Activated CD4-positive, alpha-beta T cell treated with anti-CD3 and anti-CD28 coated beads, Interleukin-2, amount 10 ng/mL, durations not matched to agents 24 days and 14 days (primary cell): ENCODE measurements around the gene GFRA1. TPM values are rescaled to one million over a fixed set of nuclear protein-coding genes. Genes with fewer than 3 reads are reported as not detected.

Source experiments
- DNase-seq: peaks from one replicate; pipeline ENCODE4 v3.0.0; 2022
- H3K27ac Mint-ChIP-seq: one replicate; pipeline ENCODE4 v1.8.0; 2022; ENCODE audit warnings: mild to moderate bottlenecking, mixed read lengths
- H3K27me3 Mint-ChIP-seq: one replicate; pipeline ENCODE4 v1.8.0; 2022; ENCODE audit warnings: mixed read lengths
- H3K36me3 Mint-ChIP-seq: one replicate; pipeline ENCODE4 v1.8.0; 2022; ENCODE audit warnings: low read depth, mild to moderate bottlenecking, mixed read lengths
- H3K4me1 Mint-ChIP-seq: one replicate; pipeline ENCODE4 v1.8.0; 2021; ENCODE audit warnings: mixed read lengths
- H3K4me3 Mint-ChIP-seq: one replicate; pipeline ENCODE4 v1.8.0; 2022; ENCODE audit warnings: mild to moderate bottlenecking, moderate library complexity, mixed read lengths
- H3K9me3 Mint-ChIP-seq: one replicate; pipeline ENCODE4 v1.8.0; 2021; ENCODE audit warnings: mixed read lengths
- intact Hi-C: fragments of 100-400 bp; cut with micrococcal nuclease; formaldehyde crosslinking; loops from one replicate; pipeline ENCODE4 v1.15.1; 2023
- total RNA-seq: library from RNA; stranded (reverse); gene quantifications from 2 replicates; pipeline ENCODE4 v1.2.3, GENCODE V29; 2022

The GFRA1 gene
- not detected in 2 replicates for total RNA-seq

DNA sequence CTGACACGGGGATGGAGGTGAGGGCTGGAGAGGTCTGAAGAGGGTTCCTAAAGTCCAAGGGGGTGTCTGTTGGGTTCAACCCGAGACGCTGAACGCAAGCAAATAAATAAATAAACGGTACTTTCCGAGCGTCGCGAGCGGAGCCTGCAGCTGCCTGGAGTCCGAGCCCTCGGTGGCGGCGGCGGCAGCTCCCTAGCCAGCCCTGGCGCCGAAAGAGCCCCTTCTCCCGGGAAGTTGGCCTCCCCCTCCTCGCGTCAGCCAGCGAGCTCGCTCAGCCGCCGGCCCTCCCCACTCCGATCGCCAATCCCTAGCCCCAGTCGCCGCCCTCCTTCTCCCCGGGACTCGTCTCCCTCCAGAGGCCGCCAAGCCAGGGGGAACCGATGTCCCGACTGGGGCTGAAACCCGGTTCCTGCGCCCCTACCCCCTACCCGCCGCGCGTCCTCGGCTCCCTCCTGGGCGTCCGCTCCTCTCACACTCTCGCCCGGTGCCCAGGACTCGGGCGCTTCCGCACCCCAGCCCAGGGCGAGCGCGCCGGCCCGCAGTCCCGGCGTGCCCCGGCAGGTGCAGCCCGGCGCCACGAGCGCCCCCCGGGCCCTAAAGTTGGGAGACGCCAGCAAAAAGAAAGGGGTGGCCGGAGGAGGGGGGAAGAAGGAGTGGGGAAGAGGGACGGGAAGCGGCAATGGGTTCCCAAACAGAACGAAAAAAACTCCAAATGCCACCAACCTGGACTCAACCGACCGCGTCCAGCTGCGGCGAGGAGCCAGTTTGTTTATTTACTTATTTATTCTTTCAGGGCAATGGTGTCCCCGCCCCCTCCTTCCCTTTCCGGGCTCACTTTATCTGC, at the start of gene GFRA1:
TSS of gene GFRA1 (minus strand) at position 767 of the 844 bp plus-strand sequence. CDS start 1,177 bp downstream, outside the sequence.
- Mint-ChIP-seq H3K27me3 (peaks cover 65% of the 10 kb centered on the region), H3K4me1 (peaks cover 3% of the 10 kb centered on the region), H3K36me3 (no peaks in the 10 kb centered on the region), H3K9me3 (peaks cover 3% of the 10 kb centered on the region), H3K4me3 (peak within 1 kb of the TSS; percentile 39), H3K27ac (no peak within 1 kb of the TSS)
- intact Hi-C loops, result loop anchor here (10.0 kb wide), 3 partner anchors 862 to 1262 kb away; partner anchors contain the start of gene VAX1
- no peak for DNase-seq

GRCh38 chr10:116316503-116316902, 43.5 kb upstream of the GFRA1 start:
- no peak overlapping the region for H3K4me3 Mint-ChIP-seq
- no peak overlapping the region for H3K27ac Mint-ChIP-seq
- no peaks in the 10 kb centered on the region for H3K27me3 Mint-ChIP-seq
- no peaks in the 10 kb centered on the region for H3K36me3 Mint-ChIP-seq
- no peaks in the 10 kb centered on the region for H3K9me3 Mint-ChIP-seq
- no peaks in the 10 kb centered on the region for H3K4me1 Mint-ChIP-seq
- intact Hi-C loops, result no loop called here
- no peak for DNase-seq

GRCh38 chr10:116312548-116312947, 39.5 kb upstream of the GFRA1 start:
- H3K36me3 Mint-ChIP-seq, result no peaks in the 10 kb centered on the region
- H3K9me3 Mint-ChIP-seq, result no peaks in the 10 kb centered on the region

DNA sequence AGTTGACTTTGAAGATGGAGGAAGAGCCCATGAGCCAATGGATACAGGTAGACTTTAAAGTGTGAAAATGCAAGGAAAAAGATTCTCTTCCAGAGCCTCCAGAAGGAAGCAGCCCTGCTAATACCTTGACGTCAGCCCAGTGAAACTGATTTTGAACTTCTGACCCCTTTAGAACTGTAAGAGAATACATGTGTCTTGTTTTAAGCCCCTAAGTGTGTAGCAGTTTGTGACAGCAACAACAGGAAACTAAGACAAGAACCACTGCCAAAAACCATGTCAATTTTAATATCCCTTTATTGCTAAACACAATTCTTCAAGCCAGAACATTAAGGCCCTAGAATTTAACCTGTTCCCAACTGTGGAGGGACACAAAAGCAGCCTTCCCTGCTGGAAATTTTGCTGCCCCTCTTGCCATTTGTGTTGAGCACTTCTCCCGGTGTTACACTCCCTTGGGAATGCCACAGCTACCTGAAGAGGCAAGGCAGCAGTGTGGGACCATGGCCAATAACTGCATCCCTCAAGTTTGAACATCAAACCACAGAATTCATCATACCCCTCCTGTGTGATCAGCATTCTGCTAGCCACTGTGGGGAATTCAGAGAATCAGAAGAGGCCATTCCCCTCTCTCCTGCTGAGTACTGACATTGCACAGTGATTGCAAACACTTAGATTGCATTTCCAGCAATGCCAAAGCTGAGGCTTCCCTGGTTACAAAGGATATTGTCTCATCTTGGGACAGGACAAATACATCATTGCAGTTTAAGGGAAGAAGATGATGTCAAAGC, 38.9 kb upstream of the GFRA1 start:
- Mint-ChIP-seq H3K4me1 (no peaks in the 10 kb centered on the region), H3K9me3 (no peaks in the 10 kb centered on the region), H3K36me3 (no peaks in the 10 kb centered on the region), H3K27me3 (no peaks in the 10 kb centered on the region), H3K4me3 (no peak overlapping the region), H3K27ac (no peak overlapping the region)
- intact Hi-C loops, result no loop called here
- DNase-seq, result peak; percentile 27

More at GRCh38 chr10:116312548-116312947, 39.5 kb upstream of the GFRA1 start:
- no peak overlapping the region for H3K27ac Mint-ChIP-seq
- intact Hi-C loops, result no loop called here
- no peak overlapping the region for H3K4me3 Mint-ChIP-seq
- no peaks in the 10 kb centered on the region for H3K27me3 Mint-ChIP-seq
- DNase-seq, result no peak
- H3K4me1 Mint-ChIP-seq, result no peaks in the 10 kb centered on the region

DNA sequence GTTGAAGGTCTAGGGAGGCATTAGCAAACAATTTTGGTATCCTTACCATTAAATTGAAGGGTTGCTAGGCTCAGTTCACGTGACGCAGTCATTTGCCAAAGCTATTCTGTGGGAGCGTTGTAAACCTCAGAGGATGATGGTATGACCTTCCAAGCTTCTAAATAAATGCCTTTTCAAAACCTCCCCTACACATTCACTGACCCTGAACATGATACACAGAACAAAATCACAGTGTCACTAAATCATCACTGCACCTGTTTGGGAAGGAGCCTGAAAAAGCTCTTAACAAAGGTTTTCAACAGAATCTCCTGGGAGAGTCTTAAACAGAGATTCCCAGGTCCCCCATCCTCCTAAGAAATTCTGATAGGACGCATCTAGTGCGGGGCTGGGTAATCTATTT, 38.0 kb upstream of the GFRA1 start:
- no peak for DNase-seq
- H3K36me3 Mint-ChIP-seq, result no peaks in the 10 kb centered on the region
- no peak overlapping the region for H3K4me3 Mint-ChIP-seq
- no peaks in the 10 kb centered on the region for H3K9me3 Mint-ChIP-seq
- no peaks in the 10 kb centered on the region for H3K4me1 Mint-ChIP-seq
- H3K27ac Mint-ChIP-seq, result no peak overlapping the region
- H3K27me3 Mint-ChIP-seq, result no peaks in the 10 kb centered on the region
- intact Hi-C loops, result no loop called here

GRCh38 chr10:116307455-116307854, 34.4 kb upstream of the GFRA1 start:
- H3K9me3 Mint-ChIP-seq, result peaks cover 6% of the 10 kb centered on the region

DNA sequence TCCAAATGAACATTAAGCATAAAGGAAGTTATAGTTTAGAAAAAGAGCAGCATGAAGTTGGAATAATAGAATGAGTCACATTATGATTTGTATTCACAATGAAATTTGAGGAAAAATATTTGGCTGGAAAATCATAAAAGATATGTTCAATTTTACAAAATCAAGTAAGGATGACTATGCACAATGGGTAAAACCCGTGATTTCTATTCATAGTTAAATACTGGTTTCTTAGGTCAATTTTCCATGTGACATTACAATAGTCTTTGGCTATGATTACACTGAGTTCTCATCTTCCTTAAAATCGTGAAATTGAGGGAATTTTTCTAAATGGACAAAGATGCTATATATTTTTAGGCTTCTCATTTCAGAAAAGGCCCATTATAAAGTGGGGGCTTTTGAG, 33.8 kb upstream of the GFRA1 start:
- intact Hi-C loops, result no loop called here
- Mint-ChIP-seq H3K27me3 (no peaks in the 10 kb centered on the region), H3K27ac (no peak overlapping the region), H3K36me3 (no peaks in the 10 kb centered on the region), H3K9me3 (peaks cover 6% of the 10 kb centered on the region), H3K4me3 (no peak overlapping the region), H3K4me1 (no peaks in the 10 kb centered on the region)
- DNase-seq, result no peak

More at GRCh38 chr10:116307455-116307854, 34.4 kb upstream of the GFRA1 start:
- H3K4me3 Mint-ChIP-seq, result no peak overlapping the region
- no peaks in the 10 kb centered on the region for H3K36me3 Mint-ChIP-seq
- H3K27ac Mint-ChIP-seq, result no peak overlapping the region
- no peak for DNase-seq
- no peaks in the 10 kb centered on the region for H3K27me3 Mint-ChIP-seq
- intact Hi-C loops, result no loop called here
- H3K4me1 Mint-ChIP-seq, result no peaks in the 10 kb centered on the region

DNA sequence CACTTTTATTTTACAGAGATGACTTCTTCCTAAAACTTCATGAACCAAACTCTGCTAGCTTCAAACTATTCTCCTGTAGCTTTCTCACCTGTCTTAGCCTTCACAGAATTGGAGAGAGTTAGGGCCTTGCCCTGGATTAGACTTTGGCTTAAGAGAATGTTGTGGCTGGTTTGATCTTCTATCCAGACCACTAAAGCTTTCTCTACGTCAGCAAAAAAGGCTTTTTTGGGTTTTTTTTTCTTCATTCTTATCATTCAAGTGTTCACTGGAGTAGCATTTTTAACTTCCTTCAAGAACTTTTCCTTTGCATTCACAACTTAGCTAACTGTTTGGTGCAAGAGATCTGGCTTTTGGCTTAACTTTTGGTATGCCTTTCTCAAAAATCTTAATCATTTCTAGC, 31.9 kb upstream of the GFRA1 start:
- Mint-ChIP-seq H3K27me3 (no peaks in the 10 kb centered on the region), H3K9me3 (peaks cover 6% of the 10 kb centered on the region), H3K36me3 (no peaks in the 10 kb centered on the region), H3K4me3 (no peak overlapping the region), H3K27ac (no peak overlapping the region), H3K4me1 (no peaks in the 10 kb centered on the region)
- intact Hi-C loops, result no loop called here
- DNase-seq, result no peak

GRCh38 chr10:116300542-116300941, 27.5 kb upstream of the GFRA1 start:
- Mint-ChIP-seq H3K27me3 (no peaks in the 10 kb centered on the region), H3K27ac (no peak overlapping the region), H3K4me3 (no peak overlapping the region), H3K4me1 (no peaks in the 10 kb centered on the region), H3K9me3 (peaks cover 6% of the 10 kb centered on the region), H3K36me3 (no peaks in the 10 kb centered on the region)
- intact Hi-C loops, result no loop called here
- DNase-seq, result no peak

DNA sequence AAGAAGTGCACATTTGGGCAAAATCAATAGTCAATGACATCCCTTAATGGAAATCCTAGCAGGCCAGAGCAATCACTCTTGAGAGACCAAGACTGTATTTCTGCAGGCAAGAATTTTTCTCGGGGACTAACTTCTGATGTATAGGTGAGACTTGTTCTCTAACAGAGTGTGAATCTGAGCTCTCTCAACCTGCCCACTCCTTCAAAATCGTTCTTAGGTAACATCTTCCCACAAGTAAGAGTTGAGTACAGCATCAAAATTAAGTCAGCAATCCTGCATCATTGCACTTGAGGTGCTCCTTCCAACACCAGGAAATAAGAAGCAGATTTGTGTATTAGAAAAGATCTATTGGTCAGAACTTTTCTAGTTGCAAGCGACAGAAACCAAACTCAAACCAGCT, 25.6 kb upstream of the GFRA1 start:
- H3K9me3 Mint-ChIP-seq, result peaks cover 3% of the 10 kb centered on the region
- intact Hi-C loops, result no loop called here
- no peaks in the 10 kb centered on the region for H3K36me3 Mint-ChIP-seq
- H3K4me3 Mint-ChIP-seq, result no peak overlapping the region
- H3K27ac Mint-ChIP-seq, result no peak overlapping the region
- H3K4me1 Mint-ChIP-seq, result no peaks in the 10 kb centered on the region
- DNase-seq, result no peak
- no peaks in the 10 kb centered on the region for H3K27me3 Mint-ChIP-seq

DNA sequence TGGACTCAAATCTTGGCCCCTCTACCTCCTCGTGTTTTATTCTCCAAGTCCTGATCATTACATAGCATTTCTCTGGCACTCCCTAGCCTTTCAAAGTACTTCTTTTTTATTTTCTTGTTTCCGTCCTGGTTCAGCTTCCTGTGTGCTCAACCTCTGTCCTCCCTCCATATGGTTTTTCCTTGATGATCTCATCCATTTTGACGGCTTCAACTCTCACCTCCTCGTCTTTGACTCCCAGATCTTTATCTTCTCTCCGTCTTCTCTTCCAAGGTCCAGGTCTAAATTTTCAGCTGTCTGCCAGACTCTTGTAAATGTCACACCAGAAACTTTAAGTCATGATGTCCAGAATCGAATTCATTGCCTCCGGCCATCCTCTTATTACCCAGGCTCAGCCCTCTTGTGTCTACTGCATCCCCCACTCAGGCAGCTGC, 23.3 kb upstream of the GFRA1 start:
- intact Hi-C loops, result no loop called here
- no peaks in the 10 kb centered on the region for H3K9me3 Mint-ChIP-seq
- H3K27me3 Mint-ChIP-seq, result no peaks in the 10 kb centered on the region
- H3K4me1 Mint-ChIP-seq, result no peaks in the 10 kb centered on the region
- DNase-seq, result no peak
- no peak overlapping the region for H3K27ac Mint-ChIP-seq
- H3K36me3 Mint-ChIP-seq, result no peaks in the 10 kb centered on the region
- no peak overlapping the region for H3K4me3 Mint-ChIP-seq

- Mint-ChIP-seq H3K4me1 (no peaks in the 10 kb centered on the region), H3K36me3 (no peaks in the 10 kb centered on the region), H3K27me3 (no peaks in the 10 kb centered on the region), H3K4me3 (no peak overlapping the region), H3K27ac (no peak overlapping the region), H3K9me3 (no peaks in the 10 kb centered on the region)
- DNase-seq, result no peak
- intact Hi-C loops, result no loop called here
Observed at GRCh38 chr10:116292493-116292892, 19.5 kb upstream of the GFRA1 start.

GRCh38 chr10:116289652-116290051, 16.6 kb upstream of the GFRA1 start:
- H3K4me1 Mint-ChIP-seq, result no peaks in the 10 kb centered on the region
- H3K36me3 Mint-ChIP-seq, result no peaks in the 10 kb centered on the region
- H3K4me3 Mint-ChIP-seq, result no peak overlapping the region
- H3K27me3 Mint-ChIP-seq, result peaks cover 2% of the 10 kb centered on the region
- DNase-seq, result no peak
- no peak overlapping the region for H3K27ac Mint-ChIP-seq
- H3K9me3 Mint-ChIP-seq, result no peaks in the 10 kb centered on the region
- intact Hi-C loops, result no loop called here

GRCh38 chr10:116287906-116288501, 15.0 kb upstream of the GFRA1 start:
- H3K27me3 Mint-ChIP-seq, result peaks cover 2% of the 10 kb centered on the region
- no peak overlapping the region for H3K4me3 Mint-ChIP-seq
- no peaks in the 10 kb centered on the region for H3K9me3 Mint-ChIP-seq
- intact Hi-C loops, result no loop called here
- no peaks in the 10 kb centered on the region for H3K4me1 Mint-ChIP-seq
- H3K36me3 Mint-ChIP-seq, result no peaks in the 10 kb centered on the region
- H3K27ac Mint-ChIP-seq, result no peak overlapping the region
- peak; percentile 63 for DNase-seq
